GM13977 (cell line): ENCODE data around the gene AGBL1.

ENCODE experiments used
- DNase-seq: peaks from one replicate; pipeline ENCODE4 v3.0.0; 2012; ENCODE audit warnings: low spot score
- in situ Hi-C: fragments of 300-500 bp; cut with MboI; formaldehyde crosslinking; loops from one replicate; pipeline ENCODE4 v1.12.0; 2022; ENCODE audit warnings: low sequenced_read_pairs, low pct_unique_long_range_greater_than_20kb, mixed read lengths, inconsistent platforms; ENCODE audit not compliant: unreplicated experiment
- TF ChIP-seq, protein P1 (sequence below): IDR thresholded peaks from 2 replicates; pipeline ENCODE4 v1.5.1; 2012; ENCODE audit warnings: mild to moderate bottlenecking, control low read depth; ENCODE audit not compliant: insufficient read depth; ENCODE audit errors: extremely low read depth, missing control alignments

Gene AGBL1

DNA sequence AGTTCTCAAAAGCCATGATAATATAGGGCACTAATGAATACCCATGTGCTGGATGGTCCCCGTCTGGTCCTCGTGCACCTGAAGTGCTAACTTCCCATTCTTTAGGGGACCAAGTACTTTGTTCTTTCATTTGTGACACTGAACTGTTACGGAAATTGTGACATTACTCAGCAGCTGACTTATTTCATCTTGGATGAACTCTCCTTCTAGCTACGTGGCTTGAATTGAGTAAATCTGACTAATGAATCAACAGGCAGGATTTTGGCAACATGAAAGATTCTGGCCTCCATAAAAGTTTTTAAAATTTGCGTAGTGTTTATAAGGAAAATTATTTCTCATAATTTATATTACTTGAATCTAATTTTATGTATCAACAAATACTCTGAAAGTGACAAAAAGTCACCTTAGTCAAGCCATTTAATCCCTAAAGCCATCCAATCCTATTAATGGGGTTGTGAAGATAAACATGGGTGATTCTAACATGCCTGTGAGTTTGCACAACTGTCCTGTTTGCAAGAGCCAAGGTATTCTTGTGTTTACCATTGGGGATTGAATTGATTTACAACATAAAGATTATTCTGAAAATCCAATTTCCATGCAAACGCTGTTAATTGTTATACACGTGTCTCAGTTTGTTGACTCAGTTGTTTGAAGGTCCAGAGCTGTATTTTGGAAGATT, 119.9 kb downstream of the AGBL1 start:
- in situ Hi-C loops = no loop called here
- no peak for DNase-seq
- TF ChIP-seq, protein P1, sequence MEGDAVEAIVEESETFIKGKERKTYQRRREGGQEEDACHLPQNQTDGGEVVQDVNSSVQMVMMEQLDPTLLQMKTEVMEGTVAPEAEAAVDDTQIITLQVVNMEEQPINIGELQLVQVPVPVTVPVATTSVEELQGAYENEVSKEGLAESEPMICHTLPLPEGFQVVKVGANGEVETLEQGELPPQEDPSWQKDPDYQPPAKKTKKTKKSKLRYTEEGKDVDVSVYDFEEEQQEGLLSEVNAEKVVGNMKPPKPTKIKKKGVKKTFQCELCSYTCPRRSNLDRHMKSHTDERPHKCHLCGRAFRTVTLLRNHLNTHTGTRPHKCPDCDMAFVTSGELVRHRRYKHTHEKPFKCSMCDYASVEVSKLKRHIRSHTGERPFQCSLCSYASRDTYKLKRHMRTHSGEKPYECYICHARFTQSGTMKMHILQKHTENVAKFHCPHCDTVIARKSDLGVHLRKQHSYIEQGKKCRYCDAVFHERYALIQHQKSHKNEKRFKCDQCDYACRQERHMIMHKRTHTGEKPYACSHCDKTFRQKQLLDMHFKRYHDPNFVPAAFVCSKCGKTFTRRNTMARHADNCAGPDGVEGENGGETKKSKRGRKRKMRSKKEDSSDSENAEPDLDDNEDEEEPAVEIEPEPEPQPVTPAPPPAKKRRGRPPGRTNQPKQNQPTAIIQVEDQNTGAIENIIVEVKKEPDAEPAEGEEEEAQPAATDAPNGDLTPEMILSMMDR = no peak

DNA sequence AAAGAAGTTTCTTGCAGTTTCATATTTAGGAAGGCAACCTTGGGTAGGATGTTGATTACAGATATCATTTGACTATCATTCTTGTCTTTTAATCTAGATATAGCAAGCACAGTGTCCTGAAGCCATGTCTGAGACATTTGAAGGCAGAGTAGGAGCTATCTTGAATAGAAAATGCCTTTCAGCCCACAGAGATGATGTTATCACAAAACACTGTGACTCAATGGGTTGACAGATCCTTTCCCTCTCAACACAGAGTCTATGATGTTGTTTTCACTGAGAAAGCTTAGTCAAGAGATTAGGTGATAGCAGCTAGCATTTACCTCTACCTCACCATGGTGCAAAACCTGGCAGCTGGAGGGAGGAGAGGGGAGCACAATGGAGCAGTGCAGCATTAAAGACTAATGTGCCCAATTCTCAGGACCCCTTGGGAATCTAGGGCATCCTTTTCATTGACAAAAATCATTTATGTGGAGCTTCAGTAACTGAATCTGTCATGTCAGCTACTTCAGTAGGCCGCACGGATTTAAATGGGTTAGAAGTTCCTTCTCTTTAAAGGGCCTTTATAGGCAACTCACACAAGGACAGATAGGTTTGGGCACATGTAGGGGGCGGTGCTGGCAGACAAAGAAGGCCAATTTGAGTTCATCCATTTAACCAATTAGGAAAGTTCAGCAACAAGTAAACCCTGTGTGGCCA, 121.8 kb downstream of the AGBL1 start:
- DNase-seq = no peak
- TF ChIP-seq, protein P1 = no peak
- in situ Hi-C loops = no loop called here

DNA sequence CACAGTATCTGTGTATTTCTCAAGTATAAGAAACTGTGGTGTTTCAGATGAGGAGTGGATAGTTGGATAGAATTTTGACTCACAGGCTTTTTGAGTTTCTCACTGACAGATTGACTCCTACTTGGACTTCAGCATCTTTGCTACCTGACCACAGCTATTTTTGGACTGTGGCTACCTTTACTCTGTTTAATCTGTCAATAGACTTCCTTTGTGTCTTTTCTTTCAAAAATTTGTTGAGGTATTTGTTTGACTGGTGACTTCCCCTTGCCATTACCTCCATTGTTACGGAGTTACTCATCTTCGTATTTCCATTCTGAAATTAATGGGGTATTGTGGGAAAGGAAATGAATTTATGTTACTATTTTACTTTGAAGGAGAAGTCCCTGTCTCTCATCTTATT, 123.8 kb downstream of the AGBL1 start:
- in situ Hi-C loops = no loop called here
- TF ChIP-seq, protein P1 = no peak
- DNase-seq = no peak

DNA sequence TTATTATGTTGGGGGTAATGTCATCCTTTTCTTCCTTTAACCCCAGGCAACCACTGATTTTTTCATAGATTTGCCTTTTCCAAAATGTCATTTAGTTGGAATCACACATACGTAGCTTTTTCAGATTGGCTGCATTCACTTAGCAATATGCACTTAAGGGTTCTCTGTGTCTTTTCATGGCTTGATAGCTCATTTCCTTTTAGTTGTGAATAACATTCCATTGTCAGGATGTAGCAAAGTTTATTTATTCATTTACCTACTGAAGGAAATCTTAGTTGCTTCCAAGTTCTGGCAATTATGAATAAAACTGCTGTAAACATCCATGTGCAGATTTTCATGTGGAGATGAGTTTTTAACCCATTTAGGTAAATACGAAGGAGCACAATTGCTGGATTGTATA, 125.4 kb downstream of the AGBL1 start:
- TF ChIP-seq, protein P1 = no peak
- no peak for DNase-seq
- in situ Hi-C loops = no loop called here

DNA sequence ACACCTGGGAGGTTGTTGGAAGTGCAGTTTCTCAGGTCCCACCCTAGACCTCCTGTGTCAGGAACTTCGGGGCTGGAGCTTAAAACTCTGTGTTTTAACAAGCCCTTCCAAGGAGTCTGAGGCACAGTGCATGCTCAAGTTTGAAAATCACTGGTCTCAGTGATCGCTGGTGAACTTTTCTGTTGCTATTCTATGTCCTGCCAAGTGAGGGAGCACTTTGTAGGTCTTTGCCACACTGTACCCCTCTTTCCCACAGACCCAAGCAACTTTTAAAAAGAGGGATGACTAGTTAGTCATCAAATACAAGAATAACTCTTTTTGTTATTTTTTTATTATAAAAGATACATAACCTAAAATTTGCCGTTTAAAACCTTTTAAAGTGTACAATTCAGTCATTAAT, 133.7 kb downstream of the AGBL1 start:
- in situ Hi-C loops = no loop called here
- TF ChIP-seq, protein P1 = peak; percentile 13
- DNase-seq = no peak

DNA sequence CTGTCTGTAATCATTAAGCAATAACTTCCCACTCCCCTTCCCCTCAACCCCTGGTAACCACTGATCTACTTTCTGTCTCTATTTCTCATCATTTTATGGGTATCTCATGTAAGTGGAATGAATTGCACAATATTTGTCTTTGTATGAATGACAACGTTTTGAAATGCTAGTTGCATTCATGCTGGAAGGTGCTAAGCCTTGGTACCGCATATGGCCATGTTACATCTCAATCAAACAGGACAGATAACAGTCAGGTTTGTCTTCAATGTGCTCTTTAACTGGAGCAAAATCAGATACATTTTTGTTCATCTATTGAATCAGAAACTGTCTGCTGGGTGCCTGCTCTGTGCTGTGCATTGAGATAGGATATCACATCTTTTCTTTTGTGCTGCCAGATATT, 134.2 kb downstream of the AGBL1 start:
- in situ Hi-C loops = no loop called here
- DNase-seq = no peak
- TF ChIP-seq, protein P1 = no peak
